GM21360 (cell line): ENCODE measurements around the gene PRICKLE2.

Experiments
- ATAC-seq: cut with Tn5 transposase; IDR thresholded peaks from one replicate; pipeline ENCODE4 v1.9.1; 2021; ENCODE audit warnings: mild to moderate bottlenecking, moderate library complexity; ENCODE audit not compliant: unreplicated experiment

Gene PRICKLE2

DNA sequence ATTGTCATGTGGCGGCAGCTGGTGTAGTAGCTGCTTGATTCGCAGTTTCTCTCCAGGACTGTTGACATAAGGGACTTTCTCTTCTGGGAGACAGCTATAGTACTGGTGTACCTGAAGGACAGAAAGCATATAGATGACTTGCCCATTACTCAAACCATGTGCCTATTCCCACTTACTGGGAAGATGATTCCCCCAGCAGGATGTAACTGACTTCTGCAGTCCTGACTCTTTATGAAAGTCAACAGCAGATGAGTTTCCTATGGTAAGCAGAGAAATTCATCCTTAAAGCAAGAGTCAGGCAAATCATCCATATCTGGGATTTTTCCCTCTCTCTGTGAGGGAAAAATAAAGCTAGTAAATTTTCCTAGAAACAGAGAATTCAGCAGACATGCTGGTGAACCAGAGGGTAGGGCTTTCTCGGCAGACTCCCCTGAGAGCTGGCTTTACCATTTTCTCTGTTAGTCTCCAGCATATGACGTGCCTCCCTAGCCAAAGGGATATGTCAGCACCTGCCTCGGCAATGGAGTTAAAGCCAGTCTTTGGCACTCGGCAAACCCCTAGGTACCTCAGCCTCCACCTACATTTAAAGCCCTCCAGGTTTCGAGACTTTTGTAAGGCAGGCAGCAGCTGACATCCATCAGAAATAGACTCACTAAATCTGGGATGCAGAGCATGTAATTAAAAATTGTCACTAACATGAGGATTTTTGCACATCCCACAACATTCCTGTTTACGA is 62.1 kb downstream of the PRICKLE2 start:
- ATAC-seq = peak; percentile 41

DNA sequence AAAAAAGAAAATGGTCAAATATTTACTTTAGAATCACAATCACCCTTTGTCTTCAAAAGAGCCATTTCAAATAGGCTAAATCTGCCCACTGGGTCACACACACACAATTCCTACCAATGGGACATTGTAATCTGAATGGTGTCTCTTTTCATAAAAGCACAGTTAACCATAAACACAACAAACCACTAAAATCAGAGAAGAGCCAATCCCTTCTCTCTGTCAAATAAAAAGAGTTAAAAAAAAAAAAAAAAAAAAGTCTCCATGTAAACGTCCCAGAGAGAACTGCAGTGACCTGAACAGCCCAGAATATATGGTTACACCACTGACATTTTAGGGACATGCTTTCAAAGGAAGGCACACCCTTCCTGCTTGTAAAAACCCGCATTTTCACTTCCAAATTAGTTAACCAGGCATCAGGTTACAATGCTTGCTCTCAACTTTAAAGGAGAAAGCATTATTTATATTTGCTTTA is 63.7 kb downstream of the PRICKLE2 start:
- no peak for ATAC-seq

DNA sequence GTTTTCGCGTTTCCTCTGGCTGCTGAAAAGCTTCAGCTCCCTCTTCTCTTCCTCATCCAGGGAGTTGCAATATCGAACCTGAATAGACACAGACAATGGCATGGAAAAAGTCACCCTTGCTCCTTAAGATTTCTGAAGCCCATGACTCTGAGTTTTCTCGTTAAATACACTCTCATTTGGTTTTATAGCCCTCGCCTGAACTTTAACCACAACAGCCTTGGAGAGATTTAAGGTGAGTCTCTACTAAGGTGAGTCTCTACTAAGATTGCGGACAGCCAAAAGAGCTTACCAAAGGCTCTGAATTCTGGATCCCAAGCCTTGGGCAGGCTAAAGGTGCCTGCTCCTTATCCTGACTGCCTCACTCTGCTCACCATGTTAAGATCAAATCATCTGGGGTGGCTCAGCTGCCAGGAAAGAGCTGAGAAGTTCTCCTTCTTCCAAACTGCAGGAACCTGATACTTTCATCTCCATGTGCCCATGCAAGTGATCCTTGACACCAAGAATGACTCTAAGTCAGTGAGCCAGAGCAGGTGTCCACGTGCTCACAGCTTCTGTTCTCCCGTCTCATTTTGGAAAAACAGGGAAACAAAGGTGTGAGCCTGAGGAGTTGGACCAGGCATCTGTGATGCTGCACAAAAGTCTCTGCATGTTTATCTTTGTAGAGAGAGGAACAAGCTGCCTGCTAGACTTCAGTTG is 65.1 kb downstream of the PRICKLE2 start:
- ATAC-seq = no peak

DNA sequence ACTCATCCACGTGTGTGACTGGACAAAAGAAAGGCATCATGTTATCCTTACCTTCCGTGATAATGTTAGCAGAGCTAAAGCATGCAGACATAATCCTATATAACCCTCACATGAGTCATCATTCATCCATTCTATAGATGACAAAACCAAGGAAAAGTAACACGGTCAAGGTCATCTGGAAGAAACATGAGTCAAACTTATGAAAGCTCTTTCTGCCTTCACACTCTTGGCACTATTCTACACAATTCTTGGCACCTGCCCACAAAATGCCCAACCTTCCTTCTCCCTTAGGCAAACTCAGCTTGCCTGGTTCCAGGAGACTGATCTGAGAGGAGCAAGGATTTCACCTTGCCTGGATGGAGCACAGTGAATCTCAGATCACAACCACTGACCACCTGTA is 66.9 kb downstream of the PRICKLE2 start:
- ATAC-seq = no peak

DNA sequence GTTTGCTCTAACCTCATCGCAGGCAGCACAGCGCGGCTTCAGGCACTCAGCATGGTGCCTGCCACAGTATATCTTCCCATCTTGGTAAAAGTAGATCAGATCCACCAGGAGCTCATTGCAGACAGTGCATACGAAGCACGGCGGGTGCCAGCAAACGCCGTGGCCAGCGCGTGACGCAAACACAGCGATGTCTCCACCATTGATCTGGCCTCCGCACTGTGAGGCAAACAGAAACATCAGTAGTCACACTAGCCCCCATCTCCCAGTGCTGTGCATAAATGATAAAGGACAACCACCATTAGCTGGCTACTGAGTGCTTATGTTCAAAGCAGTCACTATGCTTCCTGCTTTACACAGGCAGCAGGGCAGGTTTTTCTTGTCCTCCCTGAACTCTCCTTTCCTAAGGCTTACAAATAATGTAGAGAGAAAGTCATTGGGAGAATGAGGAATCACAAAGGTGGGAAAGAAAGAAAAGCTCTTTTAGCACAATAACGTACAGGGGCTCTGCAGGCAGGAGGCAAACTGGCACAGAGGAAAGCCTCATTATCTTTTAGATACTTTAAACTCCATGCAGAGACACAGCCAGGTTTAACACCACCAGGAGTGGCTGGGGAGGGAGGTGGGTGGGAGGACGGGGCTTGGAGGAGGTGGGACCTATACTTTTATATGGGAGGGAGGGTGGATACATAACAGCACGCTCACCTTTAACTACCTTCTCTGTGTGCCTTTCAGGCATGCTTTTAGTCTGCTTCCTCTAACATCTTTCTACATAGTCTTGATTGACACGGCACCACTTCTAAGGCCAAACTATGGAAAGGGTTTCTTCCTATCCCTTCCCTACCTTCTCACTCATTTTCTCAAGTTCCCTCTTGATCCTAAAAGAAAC is 67.9 kb downstream of the PRICKLE2 start:
- ATAC-seq = no peak

DNA sequence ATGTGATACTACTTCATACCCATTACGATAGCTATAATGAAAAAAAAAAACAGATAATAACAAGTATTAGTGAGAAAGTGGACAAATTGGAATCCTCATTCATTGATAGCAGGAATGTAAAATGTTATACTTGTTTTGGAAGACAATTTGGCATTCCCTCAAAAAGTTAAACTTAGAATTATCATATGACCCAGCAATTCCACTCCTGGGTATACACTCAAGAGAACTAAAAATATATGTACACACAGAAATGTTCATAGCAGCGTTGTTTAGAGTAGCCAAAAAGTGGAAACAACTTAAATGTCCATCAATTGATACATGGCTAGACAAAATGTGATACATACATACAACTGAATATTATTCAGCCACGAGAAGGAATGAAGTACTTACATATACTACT is 69.9 kb downstream of the PRICKLE2 start:
- no peak for ATAC-seq

DNA sequence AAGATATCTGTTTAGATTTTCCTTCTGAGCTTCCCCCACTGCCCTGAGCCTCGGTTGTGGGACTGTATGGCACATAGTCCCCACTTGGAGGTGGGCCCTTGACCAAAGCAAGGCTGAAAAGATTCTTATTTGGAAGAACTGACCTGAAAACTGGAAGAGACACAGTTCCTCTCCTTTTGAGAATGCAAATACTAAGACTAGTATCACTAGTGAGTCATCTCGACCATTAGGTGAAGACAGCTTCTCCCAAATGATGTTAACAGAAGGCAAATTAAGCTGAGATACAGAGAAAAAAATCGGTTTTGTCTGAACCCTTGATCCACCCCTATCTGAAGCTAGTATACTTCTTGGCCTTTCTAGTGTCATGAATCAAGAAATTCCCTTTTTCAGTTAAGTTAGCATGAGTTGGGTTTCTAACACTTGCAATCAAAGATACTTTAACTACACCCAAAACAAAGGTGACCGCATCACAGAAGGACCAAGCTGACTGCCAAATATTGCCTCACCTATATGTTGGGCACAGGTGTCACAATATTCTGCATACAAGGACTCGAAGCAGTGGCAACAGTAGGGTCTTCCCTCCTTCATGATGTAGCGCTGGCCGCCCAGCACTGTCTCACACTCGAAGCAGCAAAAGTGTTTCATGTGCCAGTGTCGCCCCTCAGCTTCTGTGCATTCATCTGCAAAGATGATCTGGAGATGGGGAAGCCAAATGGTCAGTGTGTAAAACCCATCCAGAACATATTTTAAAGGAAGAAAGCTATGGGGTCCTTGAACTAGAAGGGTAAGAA is 72.4 kb downstream of the PRICKLE2 start:
- ATAC-seq = no peak

DNA sequence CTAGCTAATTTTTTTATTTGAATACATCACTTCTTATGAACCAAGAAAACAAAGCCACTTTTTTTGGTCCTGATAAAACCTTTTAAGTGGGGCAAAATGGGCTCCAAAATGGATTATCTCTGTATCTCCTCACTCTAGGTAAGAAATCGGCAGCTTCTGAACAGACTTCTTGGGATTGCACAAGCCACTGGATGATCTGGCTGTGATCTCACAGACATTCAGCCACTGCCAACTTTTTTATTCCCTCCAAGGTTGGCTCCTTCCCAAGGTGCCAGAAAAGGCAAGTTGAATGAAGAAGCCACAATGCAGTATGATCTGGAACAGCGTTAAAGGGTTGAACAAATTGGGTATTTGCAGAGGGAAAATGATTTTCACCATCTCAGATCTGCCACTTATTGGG is 73.2 kb downstream of the PRICKLE2 start:
- no peak for ATAC-seq

DNA sequence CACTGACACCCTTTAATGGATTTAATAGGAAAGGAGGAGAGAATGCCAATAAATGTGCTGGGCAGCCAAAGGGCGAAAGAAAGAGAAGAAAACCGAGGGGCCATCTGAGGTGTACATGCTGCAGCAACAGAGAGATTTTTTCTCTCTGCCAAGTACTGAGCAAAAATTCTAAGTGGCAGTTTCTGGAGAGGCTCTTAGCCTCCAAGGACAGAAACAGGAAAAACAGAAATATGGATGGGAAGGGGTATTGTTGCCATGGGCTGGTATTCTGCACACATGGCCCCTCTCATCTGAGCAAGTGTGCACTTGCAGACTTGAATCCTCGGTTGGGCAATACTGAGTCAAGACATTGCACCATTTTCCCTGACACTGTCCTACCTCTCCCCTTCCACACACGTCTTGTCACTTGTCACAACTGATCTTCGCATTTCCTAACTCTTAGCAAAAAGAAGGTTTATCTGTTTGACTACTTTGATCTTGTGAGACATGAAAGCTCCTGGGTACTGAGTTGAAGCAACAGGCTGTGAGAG is 73.9 kb downstream of the PRICKLE2 start:
- no peak for ATAC-seq

DNA sequence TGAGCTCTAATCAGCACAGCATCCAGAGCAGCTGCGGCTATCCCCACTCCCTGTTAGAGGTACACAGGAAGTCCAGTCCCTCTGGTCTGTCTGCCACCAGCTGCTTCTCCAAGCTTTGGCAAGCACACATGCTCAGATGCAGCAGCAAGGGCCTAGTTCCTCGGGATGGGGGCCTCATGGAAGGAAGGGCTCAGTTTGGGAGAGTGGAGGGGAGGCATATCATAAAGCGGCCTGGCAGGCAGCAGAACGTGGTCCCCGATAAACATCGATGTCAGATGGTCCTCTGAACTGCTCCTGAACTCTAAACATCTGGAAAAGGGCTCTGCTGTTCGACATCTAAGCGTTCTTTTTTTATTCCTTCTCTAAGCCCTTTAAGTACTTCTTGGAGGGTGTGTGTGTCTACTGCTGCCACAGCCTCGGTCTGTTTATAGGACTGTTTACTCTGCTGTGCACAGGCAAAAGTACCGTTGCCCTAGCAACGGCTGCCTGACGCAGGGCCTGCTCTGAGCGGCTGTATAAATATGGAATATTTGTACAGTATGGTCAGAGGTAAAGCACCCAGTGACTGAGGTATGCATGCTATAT is 74.6 kb downstream of the PRICKLE2 start:
- no peak for ATAC-seq

DNA sequence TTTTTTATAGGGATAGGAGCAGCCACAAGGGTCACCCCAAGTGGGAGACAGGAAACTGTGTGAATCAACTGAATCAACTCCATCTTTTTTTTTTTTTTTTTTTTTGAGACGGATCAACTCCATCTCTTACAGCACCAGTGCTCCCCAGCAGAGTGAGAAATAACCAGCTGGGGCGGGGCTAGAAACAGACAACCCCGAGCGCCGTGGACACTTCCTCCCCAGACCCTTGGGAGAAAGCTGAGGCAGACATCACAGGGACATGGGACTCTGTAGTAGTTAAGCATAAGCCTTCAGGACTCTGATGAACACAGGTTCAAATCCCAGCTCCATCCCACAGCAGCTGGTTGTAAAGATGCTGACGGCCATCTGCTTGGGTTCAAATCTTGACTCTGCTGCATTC is 75.4 kb downstream of the PRICKLE2 start:
- no peak for ATAC-seq

DNA sequence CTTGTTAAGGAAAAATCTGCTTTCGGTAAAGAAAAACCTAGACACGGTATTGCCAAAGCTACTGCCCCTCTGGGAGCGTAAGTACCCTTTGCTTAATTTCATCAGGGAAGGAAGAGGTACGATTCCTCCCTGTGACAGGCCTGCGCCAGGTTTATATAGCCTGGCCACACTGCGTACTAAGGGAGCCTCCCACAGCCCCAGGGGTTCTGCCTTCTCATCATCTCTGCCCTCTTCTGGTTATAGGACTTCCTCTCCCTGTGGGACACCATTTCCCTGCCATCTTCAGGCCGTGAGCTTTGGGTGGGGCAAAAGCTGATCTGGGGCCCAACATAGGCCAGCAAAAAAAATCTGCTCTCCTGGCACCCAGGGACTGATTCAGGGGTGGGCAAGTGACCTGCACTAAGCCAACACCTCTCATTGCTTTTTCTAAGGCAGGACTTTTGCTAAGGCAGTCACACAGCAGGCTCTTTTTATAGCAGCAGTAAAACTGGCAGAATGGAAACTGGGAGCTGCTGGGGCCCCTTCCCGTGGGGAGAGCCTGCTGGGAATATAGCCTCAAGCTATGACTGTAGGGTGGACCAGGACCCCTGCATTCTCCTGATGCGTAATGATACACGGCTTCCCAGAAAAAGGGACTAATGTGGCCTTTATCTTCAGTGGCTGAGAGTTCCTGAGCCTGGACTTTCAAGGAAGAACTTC is 76.2 kb downstream of the PRICKLE2 start:
- no peak for ATAC-seq

DNA sequence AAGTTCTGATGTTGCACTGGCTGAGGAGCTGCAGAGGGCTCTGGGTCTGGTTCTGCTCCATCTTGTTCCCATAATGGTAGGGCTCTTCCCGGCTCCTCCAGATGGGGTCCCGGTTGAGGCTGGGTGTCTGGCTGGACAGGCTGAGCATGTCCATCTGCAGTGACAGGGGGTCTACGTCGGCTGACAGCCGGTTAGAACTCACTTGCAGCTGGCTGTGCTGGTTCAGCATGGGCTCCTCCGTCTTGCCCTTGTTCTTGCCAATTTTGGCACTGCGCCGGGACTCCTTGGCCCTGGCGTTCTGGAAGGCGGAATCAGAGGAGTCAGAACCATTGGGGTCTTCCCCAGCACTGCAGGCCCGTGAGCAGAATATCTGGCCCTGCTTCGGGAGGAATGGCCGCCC is 78.1 kb downstream of the PRICKLE2 start:
- no peak for ATAC-seq

DNA sequence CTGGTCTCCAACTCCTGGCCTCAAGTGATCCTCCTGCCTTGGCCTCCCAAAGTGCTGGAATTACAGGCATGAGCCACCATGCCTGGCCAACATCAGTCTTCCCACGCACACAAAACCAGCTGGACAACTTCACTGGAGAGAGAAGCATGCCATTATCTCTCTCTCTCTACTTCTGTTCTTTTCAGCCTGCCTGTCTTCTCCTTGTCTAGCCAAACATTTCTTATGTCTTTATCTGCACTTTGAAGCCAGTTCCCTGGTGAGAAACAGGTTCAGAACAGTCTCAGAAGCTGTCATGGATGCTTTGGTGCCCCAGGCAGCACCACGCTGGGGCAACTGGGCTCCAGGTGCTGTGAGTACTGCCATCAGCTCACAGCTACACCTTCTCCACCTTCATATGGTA is 79.8 kb downstream of the PRICKLE2 start:
- ATAC-seq = no peak

DNA sequence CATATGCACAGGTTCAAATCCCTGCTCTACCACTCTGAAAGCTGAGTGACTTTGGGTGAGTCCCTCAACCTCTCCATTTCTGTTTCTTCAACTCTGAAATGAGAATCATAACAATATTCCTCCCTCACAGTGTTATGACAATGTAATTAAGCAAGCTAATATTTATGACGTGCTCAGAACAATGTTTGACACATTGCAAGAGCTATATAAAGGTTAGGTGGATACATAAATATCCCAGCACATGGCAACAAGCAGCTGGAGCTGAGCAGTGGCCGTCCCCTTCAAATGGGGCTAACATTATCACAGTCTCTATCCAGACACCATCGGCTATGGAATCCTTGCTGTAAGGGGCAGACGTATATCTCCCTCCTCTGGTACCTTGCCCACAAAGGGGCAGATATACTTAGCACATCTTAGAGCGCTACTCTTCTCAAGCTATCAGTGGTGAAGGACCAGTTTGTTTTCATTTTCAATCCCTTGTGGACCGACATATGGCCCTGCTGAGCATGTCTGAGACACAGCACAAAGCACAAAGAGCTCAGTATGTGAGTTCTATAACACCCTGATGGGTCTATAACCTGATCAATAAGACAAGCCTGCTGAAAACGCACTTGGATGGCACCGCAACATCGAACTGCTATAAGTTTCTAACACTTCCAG is 80.9 kb downstream of the PRICKLE2 start:
- no peak for ATAC-seq

DNA sequence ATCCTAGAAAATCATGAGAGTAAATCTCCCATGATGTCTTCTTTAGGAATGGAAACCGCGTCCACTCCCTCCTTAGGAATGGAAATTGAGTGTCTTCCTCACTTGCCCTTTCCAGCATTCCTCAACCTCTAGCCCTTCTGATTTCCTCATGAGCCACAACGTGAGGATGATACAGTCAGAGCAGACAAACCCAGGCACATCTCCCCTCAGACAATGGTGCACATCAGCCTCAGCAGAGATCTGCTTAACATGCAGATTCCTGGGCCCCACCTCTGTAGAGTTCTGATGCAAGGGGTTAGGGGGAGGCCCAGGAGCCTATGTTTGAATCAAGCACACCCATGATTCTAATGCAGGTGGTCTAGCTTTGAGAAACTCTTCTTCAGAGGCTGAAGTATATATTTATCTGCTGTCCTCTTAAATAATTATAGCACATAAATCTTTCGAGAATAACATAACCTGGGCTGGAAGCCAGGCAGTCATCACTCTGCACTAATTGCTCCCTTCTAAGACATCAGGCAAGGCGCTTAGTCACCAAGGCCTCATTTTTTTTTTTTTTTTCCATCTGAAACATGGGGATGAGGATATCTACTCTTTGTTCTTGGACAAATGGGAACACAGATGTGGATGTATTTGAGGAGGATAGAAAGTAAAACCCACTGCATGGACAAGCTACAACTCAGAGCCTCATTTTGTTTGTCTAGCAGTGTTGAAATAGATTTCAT is 81.7 kb downstream of the PRICKLE2 start:
- ATAC-seq = no peak

DNA sequence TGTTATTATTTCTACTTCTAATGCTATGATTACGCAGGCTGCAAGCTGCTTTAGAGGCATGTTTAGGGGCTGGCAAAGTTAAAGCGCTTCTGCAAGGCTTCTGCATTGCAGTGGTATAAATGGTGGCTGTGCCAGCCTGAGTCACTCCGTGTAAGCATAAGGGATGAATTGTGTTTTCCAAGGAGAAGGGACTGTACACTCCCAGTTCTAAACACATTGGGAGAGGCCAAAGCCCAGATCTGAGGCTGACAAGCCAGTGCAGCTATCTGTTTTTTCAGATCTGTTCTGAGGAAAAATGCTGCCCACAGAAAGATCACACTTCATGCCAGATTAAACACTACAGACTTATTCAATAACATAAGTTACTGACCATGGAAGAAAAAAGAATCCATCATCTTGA is 83.8 kb downstream of the PRICKLE2 start:
- ATAC-seq = no peak

DNA sequence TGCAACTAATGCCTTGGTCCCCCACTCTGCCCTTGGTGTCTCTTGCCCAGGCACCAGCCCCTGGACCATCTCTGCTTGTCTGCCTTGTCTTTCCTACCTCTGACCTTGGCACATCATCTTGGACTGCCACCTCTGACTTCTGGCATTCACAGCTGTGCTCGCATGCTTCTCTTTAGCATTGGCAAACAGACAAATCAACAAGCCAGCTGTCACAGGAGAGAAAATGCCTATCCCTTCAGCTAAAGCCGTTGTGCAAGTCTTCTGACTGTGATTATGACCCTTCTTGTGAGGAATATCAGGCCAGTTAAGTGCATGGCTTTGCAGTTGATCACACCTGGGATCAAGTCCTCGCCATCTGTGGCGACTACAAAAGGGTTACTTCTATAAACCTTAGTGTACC is 84.6 kb downstream of the PRICKLE2 start:
- no peak for ATAC-seq
